LoVo (cell line): ENCODE data around the gene PSMB10.
A peak's percentile ranks its signal among the peaks of the same experiment; 100 is the strongest.
"Not testable (repeated sequence)": the region's sequence is repeated elsewhere in the genome, so short reads cannot be mapped to it uniquely, and the experiment has no call there.

ENCODE experiments used
- DNase-seq: peaks from one replicate; pipeline ENCODE4 v3.0.0-alpha.2; 2016; ENCODE audit warnings: low spot score

Gene PSMB10

GRCh38 chr16:67942200-67942509 lies 5.5 kb upstream of the PSMB10 start:
- peak; percentile 46 for DNase-seq

DNA sequence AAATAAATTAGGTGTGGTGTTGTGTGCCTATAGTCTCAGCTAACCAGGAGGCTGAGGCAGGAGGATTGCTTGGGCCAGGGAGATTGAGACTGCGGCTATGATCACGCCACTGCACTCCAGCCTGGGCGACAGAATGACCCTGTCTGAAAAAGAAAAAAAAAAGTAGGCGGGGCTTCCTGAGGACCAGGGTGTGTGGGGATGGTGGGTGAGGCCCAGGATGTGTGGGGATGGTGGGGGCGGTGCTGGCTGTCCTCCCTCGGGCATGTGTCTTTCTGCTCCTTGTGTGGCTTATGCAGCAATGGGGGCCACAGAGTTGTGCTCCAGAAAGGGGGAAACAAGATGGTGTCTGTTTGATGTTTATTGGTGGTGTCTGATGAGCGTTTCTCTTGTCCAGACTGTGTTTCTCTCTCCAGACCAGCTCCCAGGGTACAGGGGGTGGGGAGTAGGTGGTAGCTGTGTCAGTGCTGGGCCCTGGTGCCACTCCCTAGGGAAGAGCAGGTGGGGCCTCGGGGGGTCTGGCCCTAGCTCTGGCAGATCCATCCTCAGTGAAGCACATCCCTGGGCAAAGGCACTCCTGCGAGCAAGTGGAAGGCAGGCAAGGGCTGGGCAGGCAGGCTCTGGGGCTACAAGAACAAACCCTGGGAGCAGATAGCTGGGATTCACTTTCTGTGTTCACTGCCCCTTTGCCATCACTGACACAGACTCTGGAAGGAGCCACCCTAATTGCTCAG lies 5.0 kb upstream of the PSMB10 start:
- no peak for DNase-seq

DNA sequence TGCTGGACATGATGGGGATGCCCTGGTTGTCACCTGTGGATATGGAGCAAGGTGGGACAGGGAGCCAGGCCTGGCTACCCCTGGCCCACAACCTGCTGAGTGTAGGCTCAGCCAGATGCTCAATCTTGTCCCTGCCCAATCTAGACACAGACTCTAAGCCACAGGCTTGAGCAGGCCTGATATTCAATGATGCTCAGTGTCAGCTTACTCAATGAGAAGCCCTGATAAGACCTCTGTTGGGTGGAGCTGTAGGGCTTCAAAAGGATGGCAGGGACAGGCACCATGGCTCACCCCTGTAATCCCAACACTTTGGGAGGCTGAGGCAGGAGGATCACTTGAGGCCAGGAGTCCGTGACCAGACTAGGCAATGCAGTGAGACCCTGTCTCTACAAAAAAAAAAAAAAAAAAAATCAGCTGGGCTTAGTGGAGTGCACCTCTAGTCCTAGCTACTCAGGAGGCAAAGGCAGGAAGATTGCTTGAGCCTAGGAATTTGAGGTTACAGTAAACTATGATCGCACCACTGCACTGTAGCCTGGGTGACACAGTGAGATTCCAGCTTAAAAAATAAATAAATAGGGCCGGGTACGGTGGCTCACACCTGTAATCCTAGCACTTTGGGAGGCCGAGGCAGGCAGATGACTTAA lies 3.9 kb upstream of the PSMB10 start:
- DNase-seq: no peak

DNA sequence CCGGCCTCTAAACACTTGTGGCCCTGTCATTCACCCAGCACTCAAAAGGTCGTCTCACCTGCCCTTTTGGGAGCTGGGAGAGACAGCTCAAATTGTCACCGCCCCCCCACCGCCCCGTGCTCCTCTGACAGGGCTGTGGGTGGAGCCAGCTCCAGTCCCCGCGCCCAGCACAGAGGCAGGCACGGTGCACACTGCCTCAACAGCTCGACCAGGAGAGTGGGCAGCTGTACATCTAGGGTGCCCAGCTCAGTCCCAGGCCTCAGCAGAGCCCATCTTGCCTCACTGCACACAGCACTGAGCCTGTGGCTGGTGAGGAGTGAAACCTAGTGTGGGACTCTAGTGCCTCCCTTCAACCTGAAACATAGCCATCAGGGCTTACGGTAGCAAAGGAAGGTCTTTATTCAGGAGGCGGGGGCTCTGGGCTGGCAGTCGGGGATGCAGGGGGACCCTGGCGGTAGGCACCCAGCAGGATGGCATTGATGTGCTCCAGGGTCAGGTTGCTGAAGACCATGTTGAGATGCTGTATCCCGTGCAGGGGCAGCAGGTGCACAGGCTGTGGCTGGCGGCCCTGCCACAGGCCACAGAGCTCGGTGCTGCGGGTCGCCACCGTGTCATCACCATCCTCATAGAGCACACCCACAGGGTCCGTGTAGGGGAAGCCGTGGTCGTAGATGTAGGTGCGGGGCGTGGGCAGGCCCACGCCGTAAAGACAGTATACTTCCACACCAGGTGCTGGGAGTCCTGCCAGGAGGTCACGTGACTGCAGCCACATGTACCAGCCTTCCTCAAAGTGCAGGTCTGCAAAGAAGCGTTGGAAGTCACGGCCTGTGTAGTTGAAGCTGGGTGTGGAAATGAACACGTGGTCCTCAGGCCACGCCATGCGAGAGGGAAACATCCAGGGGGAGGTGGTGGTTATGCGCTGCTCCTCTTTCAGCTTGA lies 3.1 kb upstream of the PSMB10 start:
- no peak for DNase-seq

- DNase-seq: not testable (repeated sequence)
Observed at GRCh38 chr16:67937713-67938112, 1.1 kb upstream of the PSMB10 start.

- DNase-seq: no peak
Observed at GRCh38 chr16:67936880-67937605, 393 bp upstream of the PSMB10 start.

GRCh38 chr16:67935402-67936123 lies 1.1 kb downstream of the PSMB10 start:
- peak; percentile 98 for DNase-seq

- DNase-seq: no peak
Observed at GRCh38 chr16:67935101-67935401, 1.6 kb downstream of the PSMB10 start.

GRCh38 chr16:67934306-67935100 lies 2.1 kb downstream of the PSMB10 start:
- no peak for DNase-seq

GRCh38 chr16:67933805-67934204 lies 2.8 kb downstream of the PSMB10 start:
- DNase-seq: no peak

GRCh38 chr16:67932462-67932840 lies 4.2 kb downstream of the PSMB10 start:
- no peak for DNase-seq

- no peak for DNase-seq
Observed at GRCh38 chr16:67931712-67932461, 4.8 kb downstream of the PSMB10 start, which contains the start of gene CTRL. Gene CTRL (minus strand): TSS chr16:67931862. CDS start chr16:67931852, 10 bp downstream.

DNA sequence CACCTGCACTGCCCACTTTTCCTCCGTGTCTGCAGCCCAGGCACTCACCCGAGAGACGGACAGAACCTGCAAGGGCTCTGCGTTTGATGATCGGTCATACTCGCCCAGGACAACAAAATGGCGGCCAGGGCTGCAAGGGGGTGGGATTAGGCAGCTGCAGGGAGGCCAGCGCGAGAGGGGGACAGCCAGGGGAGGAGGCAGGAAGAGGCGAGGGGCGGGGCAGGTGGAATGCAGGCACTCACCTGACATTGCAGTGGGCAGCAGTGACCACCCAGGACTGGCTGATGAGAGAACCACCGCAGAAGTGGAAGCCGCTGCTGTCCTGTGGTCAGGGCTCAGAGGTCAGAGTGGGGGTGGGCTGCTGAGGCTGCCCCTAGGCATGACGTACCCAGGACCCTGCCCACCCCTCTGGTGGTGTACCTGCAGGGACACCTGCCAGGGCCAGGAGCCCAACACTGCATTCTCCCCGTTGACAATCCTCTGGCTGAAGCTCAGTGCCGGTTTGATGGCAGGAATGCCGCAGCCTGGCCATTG lies 5.9 kb downstream of the PSMB10 start:
- DNase-seq: no peak

GRCh38 chr16:67930191-67930590 lies 6.5 kb downstream of the PSMB10 start:
- no peak for DNase-seq

- DNase-seq: peak; percentile 57
Observed at GRCh38 chr16:67928561-67929364, 7.9 kb downstream of the PSMB10 start.

- no peak for DNase-seq
Observed at GRCh38 chr16:67928147-67928546, 8.5 kb downstream of the PSMB10 start.

- no peak for DNase-seq
Observed at GRCh38 chr16:67927131-67927941, 9.3 kb downstream of the PSMB10 start.

GRCh38 chr16:67926181-67926750 lies 10.4 kb downstream of the PSMB10 start:
- no peak for DNase-seq
